ENCODE results near the gene TRHDE.

TRHDE gene

DNA sequence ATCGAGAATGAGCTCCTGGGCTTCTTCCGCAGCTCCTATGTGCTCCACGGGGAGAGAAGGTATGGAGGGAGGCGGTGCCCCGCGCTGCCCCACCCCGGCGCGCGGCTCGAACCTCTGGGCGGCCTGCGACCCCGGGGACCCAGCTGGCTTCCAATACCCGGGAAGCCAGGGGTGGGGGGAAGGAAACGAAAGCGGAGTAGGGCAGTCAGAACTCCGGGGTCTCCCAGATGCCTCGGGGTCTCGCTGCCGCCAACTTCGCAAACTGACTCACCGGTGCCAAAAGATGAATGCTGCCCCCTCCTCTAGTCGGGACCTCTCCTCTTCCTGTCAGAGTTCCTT lies 1.3 kb downstream of the TRHDE start:
- H3K27ac ChIP-seq, result no peak overlapping the region
- peaks cover 1% of the 10 kb centered on the region for H3K4me1 ChIP-seq (ENCODE audit: low read depth, poor library complexity, severe bottlenecking)
- H3K79me2 ChIP-seq (ENCODE audit: insufficient read depth, low read depth), result no peaks in the 10 kb centered on the region
- no peaks in the 10 kb centered on the region for H4K20me1 ChIP-seq (ENCODE audit: insufficient read depth)
- no peak for TF ChIP-seq CTCF (conservative IDR thresholded peaks at IDR 0.05; ENCODE audit: low read depth, low read length)
- no peaks in the 10 kb centered on the region for H3K36me3 ChIP-seq (ENCODE audit: insufficient read depth)
- H3K4me3 ChIP-seq (IDR thresholded peaks at IDR 0.05; ENCODE audit: insufficient read depth, low read depth, low read length), result no peak overlapping the region
- H3K4me2 ChIP-seq, result no peak overlapping the region
- no peaks in the 10 kb centered on the region for H3K27me3 ChIP-seq (ENCODE audit: insufficient read depth, low read depth)
- H2AFZ ChIP-seq (ENCODE audit: low read depth), result no peak overlapping the region
- H3K9ac ChIP-seq, result no peak overlapping the region

DNA sequence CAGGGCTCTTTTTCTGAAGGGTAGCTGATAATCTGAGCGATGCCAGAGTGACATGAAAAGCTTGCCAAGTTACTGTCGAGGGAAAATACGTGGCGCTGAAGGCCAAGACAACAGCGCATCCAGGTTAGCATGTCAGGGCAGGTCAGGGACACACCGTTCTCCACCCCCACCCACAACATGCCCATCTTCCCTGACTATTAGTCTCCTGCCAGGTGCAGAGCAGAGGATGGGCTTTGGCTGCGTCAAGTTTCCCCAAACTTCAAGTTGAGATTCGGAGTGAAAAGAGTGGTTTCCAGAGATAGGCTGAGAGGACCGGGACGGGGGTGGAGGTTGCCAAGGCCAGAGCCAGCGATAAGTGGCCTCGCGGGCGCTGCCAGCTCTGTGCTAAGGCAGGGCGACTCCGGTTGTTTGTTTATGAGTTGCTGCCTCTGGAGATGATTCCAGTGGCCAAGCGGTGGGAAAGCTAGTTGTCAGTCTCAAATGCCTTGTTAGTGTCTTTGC lies 1.7 kb downstream of the TRHDE start:
- Histone ChIP-seq H3K27ac (no peak overlapping the region), H4K20me1 (ENCODE audit: insufficient read depth) (no peaks in the 10 kb centered on the region), H3K79me2 (ENCODE audit: insufficient read depth, low read depth) (no peaks in the 10 kb centered on the region), H3K4me3 (IDR thresholded peaks at IDR 0.05; ENCODE audit: insufficient read depth, low read depth, low read length) (no peak overlapping the region), H3K27me3 (ENCODE audit: insufficient read depth, low read depth) (no peaks in the 10 kb centered on the region), H3K36me3 (ENCODE audit: insufficient read depth) (no peaks in the 10 kb centered on the region), H3K4me2 (no peak overlapping the region), H2AFZ (ENCODE audit: low read depth) (no peak overlapping the region), H3K9ac (no peak overlapping the region), H3K4me1 (ENCODE audit: low read depth, poor library complexity, severe bottlenecking) (no peaks in the 10 kb centered on the region)
- no peak for TF ChIP-seq CTCF (conservative IDR thresholded peaks at IDR 0.05; ENCODE audit: low read depth, low read length)

- no peaks in the 10 kb centered on the region for H3K36me3 ChIP-seq (ENCODE audit: insufficient read depth)
- no peak overlapping the region for H3K9ac ChIP-seq
- no peaks in the 10 kb centered on the region for H3K79me2 ChIP-seq (ENCODE audit: insufficient read depth, low read depth)
- H4K20me1 ChIP-seq (ENCODE audit: insufficient read depth), result no peaks in the 10 kb centered on the region
- no peak overlapping the region for H3K4me3 ChIP-seq (IDR thresholded peaks at IDR 0.05; ENCODE audit: insufficient read depth, low read depth, low read length)
- H2AFZ ChIP-seq (ENCODE audit: low read depth), result no peak overlapping the region
- no peak for TF ChIP-seq CTCF (conservative IDR thresholded peaks at IDR 0.05; ENCODE audit: low read depth, low read length)
- no peak overlapping the region for H3K27ac ChIP-seq
- H3K27me3 ChIP-seq (ENCODE audit: insufficient read depth, low read depth), result no peaks in the 10 kb centered on the region
- H3K4me1 ChIP-seq (ENCODE audit: low read depth, poor library complexity, severe bottlenecking), result no peaks in the 10 kb centered on the region
- no peak overlapping the region for H3K4me2 ChIP-seq
These were observed 2.8 kb downstream of the TRHDE start for GRCh38 chr12:72274931-72275330.

- Histone ChIP-seq H3K9ac (no peak overlapping the region), H3K27ac (no peak overlapping the region), H3K36me3 (ENCODE audit: insufficient read depth) (no peaks in the 10 kb centered on the region), H3K27me3 (ENCODE audit: insufficient read depth, low read depth) (no peaks in the 10 kb centered on the region), H3K4me3 (IDR thresholded peaks at IDR 0.05; ENCODE audit: insufficient read depth, low read depth, low read length) (no peak overlapping the region), H3K79me2 (ENCODE audit: insufficient read depth, low read depth) (no peaks in the 10 kb centered on the region), H4K20me1 (ENCODE audit: insufficient read depth) (no peaks in the 10 kb centered on the region), H3K4me1 (ENCODE audit: low read depth, poor library complexity, severe bottlenecking) (no peaks in the 10 kb centered on the region), H2AFZ (ENCODE audit: low read depth) (no peak overlapping the region), H3K4me2 (no peak overlapping the region)
- TF ChIP-seq CTCF (conservative IDR thresholded peaks at IDR 0.05; ENCODE audit: low read depth, low read length), result no peak
These were observed 3.4 kb downstream of the TRHDE start for GRCh38 chr12:72275526-72275925.
